Renal pelvis (tissue), 4 donors: ENCODE results near the gene STC2. TPM values are rescaled to one million over a fixed set of nuclear protein-coding genes. Genes with fewer than 3 reads are reported as not detected.
A peak's percentile ranks its signal among the peaks of the same experiment; 100 is the strongest.

Experiments
- DNase-seq: peaks from one replicate; pipeline ENCODE4 v3.0.0-alpha.2; 2013
- polyA plus RNA-seq, 3 donors: library from polyadenylated mRNA; unstranded; fragments of 120-200 nt; gene quantifications; one replicate each; pipeline ENCODE4 v1.2.1, GENCODE V29; 2013; ENCODE audit not compliant: insufficient read length in 3 of 3

The STC2 gene
- polyA plus RNA-seq, 3 donors, result 1.9 to 2.5 (median 2.3) TPM

DNA sequence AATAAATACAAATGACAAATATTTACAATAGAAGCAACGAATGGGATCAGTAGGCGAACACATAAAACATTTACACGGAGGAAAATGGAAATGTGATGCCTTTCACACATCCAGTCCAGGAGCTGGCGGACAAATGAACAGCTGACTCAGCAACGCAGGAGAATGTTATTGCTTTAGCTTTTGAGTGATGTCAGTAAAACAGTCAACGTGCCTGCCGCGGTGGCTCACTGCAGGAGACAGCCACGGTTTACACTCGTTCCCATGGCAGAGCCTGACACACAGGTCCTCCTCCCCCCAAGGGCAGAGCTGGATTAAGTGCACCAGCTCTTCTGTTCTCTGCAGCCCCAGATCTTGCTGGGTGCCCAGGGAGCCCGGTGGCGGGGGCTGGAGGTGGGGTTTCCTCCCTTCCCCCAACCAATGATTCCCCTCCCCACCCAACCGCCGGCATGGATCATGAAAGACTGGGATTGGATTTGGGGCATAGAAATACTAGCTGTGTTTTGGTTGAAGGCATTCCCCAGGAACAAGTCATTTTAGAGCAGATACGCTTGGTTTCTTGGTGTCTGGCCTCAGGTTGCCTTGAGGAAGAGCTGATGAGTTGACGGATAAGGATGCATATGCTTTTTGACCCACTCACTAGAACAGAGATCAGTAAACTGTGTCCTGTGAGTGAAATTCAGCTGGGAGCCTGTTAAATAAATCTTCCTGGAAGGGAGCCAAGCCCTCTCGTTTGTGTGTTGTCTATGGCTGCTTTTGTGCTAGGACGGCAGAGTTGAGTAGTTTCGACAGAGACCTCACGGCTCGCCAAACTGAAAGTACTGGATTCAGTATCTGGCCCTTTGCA, 12.5 kb downstream of the STC2 start:
- peak; percentile 76 for DNase-seq

DNA sequence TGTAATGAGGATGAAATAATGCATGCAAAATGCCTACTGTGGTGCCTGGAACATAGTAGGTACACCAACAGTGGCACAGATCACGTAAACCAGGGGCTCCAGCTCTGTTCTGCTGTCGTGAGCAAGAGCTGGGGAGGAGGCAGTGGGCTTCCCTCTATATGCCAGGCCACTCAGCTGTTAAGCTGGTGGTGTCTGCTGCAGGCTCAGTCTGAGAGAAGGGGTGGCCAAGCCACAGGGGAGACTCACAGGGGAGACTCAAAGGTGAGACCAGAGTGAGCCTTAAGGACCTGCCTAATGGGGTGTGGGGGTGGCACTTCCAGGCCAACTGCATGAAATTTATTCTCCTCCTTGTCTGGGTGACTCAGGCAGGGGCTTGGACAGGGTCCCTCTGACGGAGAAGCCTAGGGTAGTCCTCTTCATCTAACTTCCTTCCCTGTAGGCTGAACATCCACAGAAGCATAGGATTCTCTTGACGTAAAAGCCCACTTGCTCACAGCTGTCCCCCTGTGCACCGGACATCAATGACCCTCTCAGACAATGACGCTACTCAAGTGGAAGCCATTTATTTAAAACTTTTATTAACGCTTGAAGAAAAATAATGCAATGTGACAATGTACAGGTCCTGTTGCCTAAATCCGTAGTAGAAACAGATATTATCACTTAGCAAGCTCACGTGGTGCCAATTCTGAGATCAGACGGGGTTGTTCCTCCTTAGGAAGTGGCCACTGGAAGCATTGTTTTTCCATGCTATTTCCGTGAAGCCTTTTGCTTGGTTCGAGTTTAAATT, 13.9 kb downstream of the STC2 start:
- DNase-seq, result no peak

DNA sequence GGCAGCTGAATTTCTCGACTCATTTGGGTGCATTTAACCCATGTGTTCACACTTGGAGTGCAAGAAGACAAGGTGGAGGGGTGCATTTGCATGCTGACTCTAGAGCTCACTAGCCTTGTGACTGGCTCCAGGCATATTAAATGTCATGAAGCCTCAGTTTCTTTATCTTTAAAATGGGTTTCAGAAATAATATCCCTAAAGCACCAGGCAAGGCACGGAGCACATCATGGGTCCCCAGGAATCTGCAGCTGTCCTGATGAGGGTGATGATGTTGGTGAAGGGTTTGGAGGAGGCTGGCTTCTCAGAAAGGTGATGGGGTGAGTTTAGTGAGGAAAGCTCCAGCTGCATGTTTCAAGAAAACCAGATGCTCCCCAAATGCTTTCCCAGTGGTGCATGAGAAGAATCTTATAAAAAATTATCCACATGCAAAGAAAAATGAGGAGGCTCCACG, 14.8 kb downstream of the STC2 start:
- DNase-seq, result no peak

DNA sequence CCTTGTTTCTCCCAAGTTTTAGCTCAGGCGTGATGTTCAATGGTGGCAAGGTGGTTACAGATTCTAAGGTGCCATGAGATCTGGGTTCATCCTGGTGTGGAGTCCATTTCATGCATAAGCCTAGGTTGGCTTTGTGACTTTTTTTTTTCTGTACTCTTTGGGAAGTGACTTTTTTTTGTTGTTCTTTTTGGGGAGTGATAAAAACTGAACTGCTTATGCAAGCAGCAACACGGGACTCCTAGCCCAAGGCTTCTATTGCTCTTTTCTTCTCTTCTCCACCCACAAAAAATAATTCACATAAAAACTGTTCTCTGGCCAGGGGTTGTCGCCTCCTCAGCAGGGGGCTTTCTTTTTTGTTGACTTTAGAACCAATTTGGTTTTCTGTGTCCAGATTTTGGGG, 15.4 kb downstream of the STC2 start:
- no peak for DNase-seq

DNA sequence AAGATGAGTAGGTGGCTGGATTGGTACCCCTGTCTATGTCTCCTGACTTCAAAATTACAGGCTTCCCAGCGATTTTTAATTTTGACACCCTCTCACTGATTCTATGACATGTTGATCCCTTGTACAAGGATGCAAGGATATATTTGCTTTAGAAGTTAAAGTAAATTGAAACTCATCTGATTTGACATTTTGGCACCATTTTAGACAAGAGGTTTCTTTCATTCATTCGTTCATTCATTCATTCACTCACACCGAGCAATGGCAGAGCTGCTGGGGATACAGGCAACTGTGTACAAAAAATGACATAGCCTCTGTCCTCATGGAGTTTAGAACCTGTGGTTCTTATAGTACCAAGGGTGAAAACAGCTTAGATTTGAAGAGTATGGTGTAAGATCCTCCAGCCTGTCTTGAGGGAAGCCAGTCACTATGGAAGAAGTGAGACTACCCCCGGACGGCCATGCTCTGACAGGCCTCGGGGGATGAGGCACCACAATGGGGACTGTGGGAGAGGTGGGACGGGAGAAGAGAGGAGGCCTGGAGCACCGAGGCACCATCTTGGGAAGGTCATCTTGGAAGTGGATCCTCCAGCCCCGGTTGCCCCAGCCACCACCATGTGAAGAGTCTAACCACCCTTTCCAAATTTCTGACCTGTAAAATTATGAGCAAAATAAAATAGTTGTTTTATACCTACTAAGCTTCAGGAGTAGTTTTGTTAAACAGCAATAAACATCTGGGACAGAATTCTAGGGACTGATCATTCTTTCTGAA, 16.2 kb downstream of the STC2 start:
- no peak for DNase-seq

DNA sequence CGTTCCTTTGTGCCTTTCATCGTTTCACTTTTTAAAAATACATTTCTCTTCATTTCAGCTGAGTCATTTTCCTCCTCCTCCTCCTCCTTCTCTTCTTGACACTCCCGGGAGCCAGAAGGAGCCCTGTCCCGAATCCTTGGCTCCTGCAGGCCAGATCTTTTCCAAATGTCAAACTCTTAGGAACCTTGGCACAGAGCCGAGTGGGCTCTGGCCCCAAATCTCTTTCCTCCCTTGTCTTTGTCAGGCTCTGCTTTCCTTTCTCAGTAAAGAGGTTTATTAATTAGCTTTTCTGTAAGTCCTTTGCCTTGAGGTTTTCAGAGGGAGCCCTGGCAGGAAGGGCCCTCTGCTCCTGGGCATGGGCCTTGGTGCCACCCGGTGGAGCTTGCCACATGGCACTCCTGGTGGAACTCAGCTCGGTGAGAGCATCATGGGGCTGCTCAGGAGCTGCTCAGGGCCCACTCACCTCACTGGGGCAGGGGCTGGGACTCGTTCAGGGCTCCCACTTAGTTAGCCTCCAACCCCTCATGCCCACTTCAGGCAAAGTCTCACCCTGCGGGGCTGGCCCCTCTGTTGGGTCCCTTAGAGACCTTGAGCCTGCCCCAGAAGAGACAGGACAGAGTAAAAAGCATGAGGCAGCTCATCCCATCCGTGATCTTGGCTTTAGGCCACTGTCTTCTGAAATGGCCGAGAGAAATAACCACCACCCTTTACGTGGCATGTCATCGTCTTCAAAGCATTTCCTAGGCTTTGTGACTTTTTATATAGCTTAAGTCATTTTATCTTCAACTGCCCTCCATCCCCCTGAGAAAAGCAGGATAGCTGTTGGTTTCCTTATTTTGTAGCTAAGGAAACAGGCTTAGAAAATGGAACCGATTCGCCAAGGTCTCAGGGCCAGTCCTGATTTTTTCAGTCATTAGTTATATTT, 17.1 kb downstream of the STC2 start:
- no peak for DNase-seq

DNA sequence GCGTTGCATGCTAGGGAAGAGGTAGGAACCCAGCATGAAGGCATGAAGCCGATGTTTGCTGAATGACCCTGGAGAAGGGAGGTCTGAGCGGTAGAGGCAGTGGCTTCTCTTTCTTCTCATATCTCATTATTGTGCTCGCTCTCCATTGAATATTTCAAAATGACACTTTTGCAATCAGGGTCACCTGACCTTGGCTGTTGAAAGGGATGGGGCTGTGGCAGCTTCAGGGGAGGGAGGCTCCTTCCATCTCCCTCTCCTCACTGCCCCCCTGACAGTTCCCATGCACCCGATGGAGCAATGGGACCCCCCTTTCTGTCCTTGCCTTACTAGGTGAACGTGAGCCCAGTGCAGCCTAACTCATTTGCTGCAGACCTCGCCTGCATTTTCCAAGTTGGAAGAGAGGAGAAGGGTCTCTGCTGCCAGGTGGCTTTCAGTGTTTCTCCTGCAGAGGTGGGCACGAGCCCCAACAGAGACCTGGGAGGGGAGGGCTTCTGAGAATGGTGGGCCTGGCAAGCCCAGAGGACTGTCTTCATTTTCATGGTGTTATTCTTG, 17.9 kb downstream of the STC2 start:
- no peak for DNase-seq

DNA sequence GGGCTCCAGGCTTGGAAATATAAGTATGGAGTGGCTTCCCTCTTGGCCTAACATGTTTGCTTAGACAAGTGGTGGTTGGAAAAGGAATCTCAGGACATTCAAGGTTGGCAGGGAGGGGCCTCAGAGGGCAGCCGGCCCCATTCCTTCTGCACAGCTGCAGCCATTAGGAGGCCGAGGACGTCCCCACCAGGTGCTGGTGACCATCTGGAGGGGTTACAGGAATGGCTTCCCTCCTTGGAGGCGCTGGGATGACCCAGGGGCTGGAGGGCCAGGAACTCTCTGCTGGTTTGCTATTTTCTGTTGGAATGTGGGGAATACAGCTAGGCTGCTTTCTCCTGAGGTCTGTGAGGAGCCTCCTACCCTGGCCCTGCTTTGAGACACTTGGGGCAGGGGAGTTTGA, 18.5 kb downstream of the STC2 start:
- DNase-seq, result no peak

DNA sequence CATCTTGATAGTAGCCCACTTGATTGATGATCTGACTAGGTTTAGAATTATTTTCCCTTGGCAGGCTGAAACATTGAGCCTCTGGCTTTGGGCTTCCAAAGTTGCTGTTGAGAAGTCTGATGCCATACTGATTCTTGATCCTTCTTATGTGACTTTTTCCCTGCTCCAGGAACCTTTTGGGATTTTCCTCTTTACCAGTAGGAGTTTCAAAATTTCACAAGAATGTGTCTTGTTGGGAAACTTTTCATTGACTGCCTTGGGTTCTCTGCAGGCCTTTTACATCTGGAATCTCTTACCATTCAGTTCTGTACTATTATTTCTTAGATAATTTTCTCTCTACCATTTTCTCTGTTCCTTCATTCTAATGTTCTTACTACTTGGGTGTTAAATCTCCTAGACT, 20.0 kb downstream of the STC2 start:
- DNase-seq, result no peak

DNA sequence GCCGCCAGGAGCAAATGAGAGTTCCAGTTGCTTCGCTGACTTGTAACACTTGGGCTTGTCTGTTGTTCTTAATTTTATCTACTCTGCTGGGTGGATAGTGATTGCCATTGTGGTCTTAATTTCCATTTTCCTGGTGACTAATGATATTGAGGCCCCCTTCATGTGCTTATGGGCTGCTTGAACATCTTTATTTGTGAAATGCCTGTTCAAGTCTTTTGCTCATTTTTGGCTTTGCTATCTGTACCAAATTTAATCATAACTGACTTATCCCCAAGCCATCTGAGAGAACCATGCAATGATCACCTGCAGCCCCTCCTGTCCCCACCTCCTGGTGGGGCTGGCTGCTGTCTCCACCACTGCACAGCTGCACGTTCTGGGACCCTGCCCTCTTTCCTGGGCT, 20.5 kb downstream of the STC2 start:
- DNase-seq, result no peak

DNA sequence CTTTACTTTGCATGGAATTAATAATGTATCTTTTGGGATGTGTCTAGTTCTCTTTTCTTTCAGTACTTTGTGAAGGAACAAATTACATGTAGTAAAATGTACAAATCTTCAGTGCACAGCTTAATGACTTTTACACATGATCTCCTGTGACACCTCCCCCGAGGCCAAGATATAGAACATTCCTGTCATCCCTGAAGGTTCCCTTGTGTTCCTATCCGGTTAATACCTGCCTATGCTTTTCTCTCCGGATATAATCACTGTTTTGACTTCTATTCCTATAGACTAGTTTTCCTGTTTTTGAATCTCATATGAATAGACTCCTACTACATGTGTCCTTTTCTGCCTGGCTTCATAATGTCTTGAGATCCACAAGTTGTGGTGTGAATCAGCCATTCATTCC, 21.5 kb downstream of the STC2 start:
- DNase-seq, result no peak

DNA sequence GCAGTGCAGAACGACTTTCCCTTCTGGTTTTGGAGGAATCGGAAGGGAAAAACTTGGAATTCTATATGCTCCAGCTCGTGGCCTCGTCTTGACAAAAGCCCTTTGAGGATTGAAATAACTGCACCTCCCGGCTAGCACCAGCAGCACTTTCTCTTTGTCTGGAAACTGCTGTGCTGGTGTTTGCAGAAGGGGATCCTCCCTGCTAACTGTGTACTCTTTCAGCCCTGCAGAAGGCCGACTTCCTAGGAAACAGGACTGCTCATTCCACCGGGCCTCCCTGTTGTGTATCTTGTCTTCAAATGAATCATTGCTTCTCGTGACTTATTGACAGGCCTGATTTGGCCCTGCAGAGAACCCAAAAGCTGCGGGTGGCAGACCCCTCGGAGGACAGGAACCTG, 23.6 kb downstream of the STC2 start:
- DNase-seq, result no peak

DNA sequence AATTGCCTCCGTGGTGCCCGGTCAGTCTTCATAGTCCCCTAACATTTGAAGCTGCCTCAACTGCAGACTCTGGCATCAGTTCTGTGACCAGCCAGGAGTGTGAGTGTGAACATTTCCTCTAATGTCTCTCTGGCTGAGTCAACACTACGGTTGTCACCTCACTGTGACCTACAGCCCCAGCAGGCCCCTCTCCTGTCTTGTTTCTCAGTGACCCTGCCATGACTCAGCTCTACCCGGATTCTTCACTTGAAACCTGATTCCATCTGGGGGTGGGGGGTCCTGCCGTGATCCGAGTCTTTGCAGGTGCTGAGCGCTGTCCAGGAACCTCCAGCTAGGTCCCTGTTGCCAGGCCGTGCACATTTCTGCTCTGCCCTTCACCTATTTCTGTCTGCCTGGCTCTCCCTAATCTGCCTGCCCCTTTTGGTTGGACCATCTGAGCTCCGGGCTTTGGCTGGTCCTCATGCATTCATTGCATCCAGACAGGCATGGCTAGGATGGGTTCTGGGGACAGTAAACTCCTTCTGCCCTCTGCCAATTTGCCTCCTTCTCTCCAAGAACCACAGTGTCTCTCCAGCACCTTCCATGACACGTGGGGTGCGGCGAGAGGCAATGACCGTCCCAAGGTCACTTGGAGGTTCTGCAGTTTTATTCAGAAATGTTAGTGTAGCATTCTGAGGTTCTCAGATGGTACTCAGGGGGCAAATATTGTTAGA, 24.2 kb downstream of the STC2 start:
- DNase-seq, result no peak

DNA sequence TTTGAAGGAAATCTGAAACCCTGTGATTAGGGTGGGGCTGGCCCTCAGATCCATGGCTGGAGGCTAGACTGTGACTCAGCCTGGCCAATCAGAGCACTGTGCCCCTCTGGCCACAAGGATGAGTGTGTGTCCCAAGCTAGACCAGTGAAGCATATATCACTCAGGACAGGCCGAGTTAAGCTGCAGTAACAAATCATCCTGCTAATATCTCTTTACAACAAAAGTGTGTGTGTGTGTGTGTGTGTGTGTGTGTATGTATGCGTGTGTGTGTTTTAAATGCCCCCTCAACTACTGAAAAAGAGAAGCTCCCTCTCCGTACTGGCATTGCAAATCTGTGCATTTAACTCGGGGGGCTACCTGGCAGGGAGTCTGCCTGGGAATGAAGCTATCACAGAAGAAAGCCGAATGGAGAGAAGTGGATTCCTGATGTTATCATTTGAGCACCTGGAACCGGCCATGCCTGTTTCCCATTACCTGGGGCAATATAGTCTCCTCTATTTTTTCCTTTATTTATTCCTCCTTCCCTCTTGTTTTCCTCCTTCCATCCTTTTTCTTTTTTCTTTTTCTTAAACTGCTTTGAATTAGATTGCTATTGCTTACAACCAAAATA, 25.6 kb downstream of the STC2 start:
- no peak for DNase-seq

DNA sequence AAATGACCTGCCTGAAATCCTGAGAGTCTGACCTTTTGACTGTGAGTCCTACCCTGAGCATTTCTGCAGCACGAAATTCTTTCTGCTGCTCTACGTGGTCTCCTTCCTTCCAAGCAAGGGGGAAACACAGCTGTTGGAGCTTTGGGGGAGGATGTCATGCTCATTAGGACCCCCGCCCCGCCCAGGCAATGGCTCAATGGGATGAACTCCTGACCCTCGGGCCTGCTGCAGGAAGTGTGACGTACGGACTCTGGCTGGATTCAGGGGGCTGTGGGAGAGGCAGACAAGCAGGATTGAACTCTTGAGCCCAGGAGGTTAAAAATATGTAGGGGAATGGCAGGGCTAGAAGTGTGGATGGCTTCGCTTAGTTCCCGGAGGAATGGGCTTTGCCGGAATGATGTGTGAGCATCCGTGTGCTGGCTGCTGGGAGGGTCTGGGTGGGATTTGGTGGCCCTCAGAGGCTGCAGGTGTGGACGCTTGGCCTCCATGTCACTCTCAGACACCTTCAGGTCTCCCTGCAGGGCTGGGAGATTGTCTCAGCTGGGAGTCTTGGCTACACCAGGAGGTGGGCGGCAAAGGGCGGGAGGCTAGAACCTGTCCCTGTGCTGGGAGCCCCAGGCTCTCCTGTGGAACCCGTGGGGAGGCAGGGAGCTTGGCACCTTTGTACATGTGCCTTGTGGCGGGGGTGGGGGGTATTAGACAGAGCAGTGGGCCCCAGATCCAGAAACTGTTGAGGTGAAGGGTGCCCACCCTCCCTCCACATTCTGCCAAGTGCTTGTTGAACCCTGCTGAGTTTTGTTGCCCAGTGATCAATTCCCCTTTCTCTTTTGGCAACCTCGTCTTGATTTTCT, 26.3 kb downstream of the STC2 start:
- peak; percentile 61 for DNase-seq

DNA sequence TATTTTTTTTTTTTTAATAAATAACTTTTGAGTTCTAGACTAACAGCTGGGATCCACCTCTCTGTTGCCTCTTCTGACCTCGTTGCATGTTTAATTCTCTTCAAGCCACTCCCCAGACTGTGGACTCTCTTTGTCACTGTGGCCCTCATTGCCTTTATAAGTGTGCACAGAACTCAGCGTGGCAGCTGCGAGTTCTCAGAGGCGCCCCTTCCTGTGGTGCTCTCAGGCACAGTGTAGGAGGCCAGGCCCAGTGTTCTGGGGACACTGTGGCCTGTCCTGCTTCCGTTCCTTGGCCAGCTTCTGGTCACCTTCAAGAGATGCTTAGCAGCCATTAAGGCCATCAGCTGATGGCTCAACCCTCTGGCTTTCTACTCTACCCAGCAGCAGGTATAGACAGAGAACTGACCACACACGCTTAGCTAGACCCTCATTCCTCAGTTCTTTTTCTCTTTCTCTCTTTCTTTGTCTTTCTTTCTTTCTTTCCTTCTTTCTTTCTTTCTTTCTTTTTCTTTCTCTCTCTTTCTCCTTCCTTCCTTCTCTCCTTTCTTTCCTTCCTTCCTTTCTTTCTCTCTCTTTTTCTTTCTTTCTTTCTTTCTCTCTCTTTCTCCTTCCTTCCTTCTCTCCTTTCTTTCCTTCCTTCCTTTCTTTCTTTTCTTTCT, 27.7 kb downstream of the STC2 start:
- DNase-seq, result no peak

DNA sequence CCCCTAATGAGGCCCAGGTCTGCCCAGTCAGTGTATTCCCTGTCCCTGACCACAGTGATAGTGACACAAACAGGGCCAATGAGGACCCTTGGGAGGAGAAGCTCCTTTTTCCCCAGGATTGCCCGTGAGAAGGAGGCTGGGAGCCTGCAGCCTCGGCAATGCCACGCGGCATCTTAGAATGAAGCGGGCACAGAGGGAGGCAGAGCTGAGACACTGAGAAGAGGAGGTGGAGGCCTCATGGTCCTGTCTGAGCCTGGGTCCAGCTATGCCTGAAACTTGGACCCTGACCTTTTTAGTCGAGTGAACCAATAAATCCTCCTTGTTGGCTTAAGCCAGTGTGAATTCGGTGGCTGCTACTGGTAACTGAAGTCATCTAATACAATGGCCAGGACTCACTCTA, 28.4 kb downstream of the STC2 start:
- no peak for DNase-seq

DNA sequence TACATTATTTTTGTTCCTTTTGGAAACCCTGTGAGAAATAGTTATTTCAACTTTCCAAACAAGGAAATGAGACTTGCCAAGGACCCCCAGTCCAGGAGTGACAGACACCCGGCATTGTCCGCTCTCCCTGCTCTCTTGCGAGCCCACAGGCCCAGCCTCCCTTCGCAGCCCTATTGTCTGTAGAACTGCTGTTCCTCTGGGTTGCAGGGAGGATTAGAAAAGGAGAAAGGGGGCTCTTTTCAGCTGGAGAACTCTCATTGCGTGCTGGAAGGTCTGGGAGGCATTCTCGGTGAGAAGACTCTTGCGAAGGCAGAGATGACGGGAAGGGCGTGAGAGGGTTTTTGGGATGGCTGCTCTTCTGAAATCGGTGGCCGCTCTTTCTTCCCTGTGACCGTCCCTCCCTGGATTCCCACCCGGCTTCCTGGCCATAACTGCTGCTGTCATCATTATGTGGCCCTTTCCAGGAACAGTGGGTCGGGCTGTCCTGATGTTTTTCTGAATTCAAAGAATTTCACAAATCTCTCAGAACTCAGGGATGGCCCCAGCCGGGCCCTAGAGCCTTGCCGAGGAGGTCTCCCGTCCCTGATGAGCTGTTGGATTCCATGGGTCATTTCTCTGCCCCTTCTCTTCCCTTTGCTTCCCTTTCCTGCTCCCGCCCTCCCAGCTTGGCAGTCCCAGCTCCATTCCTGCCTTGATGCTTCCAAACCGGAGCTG, 29.8 kb downstream of the STC2 start:
- no peak for DNase-seq
